C1 segment of cervical spinal cord (tissue), 14 donors: Measurements from ENCODE around the gene ARHGAP25.
A peak's percentile ranks its signal among the peaks of the same experiment; 100 is the strongest.

ENCODE experiments used
- DNase-seq, 14 donors: peaks; one replicate each; lab custom pipeline; 2025; lab: John Stamatoyannopoulos, UW

The ARHGAP25 gene

DNA sequence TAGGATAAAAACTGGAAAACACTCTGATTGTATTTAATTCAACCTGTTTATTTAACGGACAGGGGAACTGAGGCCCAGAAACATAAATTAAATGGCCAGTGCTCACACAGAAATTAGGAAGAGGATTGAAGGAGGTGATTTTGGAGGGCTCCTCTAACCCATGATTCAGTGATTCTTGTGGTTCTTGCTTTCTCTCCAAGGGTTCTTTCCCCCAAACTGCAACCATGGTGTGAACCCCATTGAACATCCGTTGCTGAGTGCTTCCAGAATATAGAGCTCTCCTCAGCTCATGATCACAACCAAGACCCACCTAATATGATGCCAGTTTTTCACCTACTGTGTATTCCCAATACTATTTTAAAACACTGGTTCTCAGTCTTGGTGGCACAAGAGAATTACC is 95.1 kb downstream of the ARHGAP25 start:
- DNase-seq, result no peak

DNA sequence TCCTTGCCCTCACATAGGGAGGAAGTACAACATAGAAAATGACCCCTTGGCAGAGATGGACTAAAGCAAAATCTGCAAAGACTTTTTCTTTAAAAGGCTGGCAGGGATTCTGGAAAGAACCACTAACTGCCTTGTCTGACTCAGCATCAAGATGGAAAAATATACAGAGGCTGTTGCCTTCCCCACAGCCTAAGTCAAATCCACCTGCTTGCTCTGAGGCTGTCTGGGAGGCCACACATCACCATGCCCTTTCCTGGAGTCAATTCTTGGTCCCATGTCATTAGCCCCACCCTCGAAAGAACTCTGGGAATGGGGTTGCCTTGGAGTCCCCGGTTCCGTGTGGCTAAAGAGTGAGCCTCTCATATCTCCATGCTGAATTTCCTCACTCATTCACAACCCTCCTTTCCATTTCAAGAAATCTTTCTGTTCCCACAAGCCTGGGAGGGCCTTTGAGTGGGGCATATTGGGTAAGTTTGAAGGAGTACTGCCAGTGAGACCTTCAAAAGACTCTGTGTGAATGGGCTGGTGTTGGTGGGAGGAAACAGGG is 97.1 kb downstream of the ARHGAP25 start:
- no peak for DNase-seq

DNA sequence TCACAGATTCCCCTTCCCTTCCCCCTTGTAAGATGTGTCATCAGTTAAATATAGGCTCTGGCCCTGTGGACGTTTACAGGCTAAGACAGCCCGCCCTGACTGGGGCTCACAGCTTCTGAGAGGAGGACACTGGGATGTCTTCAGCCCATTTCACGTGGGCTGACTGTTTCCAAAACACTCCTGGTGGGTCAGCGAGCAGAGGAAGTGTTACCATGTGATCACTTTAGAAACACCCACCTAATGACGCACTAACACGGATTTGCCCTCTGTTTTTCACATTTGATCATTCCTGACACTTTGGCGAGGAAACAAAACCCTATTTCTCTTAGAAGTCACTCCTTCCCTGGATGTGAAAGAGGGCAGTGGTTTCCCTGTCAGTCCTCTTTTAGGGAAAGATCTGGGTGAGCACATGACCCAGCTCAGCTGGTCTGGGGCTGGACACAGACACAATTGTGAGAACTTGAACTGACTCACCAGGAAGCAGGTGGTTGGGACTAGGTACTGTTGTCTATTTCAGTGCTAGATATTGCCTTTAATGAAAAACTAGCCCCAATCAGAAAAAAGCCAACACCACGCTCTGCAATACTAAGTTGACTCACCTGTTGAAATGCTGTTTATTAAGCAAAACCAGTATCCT is 97.7 kb downstream of the ARHGAP25 start:
- peak in 11 of 14 donors; percentile 14 to 72 (median 51) for DNase-seq

DNA sequence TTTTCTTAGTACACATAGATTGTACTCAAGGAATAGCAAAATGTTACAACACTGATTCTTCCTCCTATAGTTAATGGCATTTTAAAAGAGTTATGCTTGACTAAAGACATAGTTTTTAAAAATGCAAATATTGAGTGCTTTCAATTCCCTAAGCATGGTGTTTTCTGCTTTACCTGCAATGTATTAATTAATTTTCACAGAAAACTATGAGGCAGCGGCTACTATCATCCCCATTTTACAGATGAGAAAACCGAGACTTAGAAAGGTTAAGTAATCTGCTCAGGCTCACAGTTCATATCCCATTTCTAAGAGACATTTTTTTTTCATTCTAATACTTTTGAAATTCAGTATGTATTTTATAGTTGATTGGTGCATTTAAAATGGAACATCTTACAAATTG is 98.6 kb downstream of the ARHGAP25 start:
- no peak for DNase-seq

DNA sequence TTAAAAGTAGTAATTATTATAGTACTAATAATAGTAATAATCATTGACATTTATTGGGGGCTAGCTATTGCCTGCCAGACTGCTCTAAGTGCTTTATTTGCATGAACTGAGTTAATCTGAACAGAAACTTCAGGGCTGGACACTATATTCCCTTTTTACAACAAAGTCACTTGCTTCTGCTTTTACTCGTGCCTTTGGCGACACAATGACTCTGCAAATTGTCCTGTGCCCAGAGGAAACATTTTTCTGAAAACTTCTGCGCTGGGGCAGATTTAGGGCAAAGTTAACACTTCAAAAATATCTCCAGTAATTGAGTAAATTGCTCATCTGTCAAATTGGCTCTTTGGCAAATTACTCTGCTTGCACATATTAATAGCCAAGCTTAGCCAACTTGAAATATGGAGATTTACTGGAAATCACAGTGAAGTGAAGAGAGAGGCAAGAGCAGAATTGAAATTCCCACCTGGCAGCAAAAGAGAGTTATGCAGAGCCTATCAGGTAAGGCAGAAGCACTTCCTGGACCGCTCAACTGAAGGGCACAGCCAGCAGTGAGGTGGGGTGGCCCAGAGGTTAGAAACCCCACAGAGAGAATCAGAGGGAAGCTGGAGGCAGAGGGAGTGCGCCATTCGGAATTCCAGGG is 100.2 kb downstream of the ARHGAP25 start:
- DNase-seq, result no peak

DNA sequence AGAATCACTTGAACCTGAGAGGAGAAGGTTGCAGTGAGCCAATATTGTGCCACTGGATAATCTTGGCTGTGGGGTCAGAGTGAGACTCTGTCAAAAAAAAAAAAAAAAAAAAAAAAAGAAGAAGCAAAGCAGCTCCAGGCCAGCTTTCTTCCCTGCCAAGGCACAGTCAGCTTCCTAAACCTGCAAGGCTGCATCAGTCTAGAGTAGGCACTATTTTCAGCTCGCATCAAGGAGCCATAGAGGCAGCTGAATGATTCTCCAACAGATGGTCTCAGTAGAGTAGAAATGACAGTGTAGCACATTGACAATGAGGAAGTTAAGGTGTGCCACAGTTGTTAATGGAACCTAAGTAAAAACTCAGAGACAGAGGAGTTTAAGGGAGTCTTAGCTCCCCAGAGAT is 101.0 kb downstream of the ARHGAP25 start:
- no peak for DNase-seq

DNA sequence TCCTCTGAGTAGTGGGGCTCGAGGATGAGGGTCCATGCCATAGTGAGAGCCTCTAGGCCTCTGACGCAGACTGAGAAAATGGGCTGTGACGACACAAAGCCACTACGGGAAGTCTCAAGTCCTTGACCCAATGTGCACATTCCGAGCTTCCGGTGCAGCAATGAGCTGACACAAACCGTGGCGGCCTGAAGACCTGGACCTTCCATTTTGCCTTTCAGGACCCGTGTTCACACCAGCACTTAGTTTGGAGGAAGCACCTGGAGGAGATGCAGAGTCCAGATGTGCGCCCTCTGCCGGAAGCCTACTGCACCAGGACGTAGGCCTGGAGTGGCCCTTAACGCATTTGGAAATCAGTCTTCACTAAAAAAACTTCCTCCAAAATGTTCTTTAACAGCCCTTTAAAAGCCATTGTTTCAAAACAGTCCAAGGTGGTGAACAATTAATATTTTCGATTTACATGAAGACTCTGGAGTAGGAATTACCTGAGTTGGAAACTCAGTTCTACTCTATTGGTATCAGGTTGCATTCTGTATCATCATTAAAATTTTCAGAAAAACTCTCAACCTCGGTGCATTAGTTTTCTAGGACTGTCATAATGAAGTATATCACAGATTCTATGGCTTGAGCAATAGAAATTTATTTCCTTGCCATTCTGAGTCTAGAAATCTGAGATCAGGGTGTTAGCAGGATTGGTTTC is 102.7 kb downstream of the ARHGAP25 start:
- DNase-seq, result peak in 2 of 14 donors; percentile 16

DNA sequence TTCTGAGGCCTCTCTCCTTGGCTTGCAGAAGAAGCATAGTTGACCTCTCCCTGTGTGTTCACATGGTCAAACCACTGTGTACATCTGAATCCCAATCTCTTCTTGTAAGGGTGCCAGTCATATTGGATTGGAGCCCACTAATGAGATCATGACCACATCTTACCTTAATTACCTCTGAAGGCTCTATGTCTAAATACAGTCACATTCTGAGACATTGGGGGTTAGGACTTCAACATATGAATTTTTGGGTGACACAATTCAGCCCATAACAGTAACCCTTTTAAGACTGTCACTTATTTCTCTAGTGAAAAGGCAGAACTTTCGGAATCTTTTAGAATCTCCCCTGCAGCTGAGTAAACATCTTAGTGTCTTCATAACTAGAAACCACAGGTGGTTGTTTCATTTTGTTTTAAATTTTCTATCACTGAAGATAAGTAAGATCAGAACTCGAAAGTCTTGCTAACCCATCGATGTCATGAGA is 103.3 kb downstream of the ARHGAP25 start:
- DNase-seq, result no peak

DNA sequence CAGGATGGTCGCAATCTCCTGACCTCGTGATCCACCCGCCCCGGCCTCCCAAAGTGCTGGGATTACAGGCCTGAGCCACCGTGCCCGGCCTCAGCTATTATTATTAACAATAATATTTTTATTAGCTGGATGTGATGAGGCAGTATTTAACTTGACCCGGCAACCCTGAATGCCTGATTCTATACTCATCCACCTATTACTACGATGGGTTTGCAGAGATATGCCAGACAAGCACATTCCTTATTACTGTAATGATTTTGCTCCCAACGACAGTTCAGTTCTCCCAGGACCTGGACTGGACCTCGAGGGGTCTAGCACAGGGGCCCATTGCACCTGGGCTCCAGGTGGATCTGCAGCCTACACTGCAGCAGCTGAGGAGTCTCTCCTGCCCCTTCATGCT is 104.0 kb downstream of the ARHGAP25 start:
- DNase-seq, result no peak

DNA sequence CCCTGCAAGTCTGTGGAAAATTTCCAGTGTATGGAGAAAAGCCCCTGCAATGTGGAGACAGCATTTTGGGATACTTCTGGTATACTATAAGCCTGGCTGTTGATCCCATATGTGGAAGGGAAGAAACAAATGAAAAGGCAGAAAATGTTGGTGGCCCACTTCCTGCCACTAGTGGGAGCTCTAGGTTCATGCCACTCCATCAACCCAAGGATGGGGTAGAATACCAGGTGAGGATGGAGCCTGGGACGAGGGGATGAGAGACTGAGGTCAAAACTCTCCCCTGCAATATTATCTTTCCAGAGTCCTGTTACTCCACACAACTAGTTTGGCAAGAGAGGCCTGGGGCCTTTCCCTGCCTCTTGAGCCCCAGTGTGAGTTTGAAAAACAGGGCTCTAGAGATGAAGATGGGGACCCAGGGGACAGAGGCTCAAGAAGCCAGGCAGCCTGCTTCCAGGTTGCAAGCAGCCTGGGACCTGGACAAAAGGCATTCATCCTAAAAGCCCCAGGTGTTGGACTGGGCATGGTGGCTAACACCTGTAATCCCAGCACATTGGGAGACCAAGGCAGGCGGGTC is 104.7 kb downstream of the ARHGAP25 start:
- no peak for DNase-seq

DNA sequence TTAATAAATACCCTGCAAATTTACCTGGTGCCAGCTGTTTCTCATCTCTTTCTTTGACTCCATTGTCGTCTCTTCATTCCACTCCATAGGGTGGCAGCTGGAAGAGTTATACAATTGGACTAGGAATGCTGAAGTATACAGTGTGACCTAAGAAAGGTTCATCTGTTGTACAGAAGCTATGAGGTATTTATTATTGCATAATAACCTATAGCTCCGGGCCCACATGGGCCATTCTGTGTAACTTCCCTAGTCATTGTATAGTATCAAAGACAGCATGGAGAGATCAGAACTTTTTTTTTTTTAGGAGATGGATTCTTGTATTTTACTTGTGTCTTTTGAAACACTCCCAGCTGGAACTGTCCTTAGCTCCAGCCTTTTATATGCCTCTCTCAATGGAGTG is 110.4 kb downstream of the ARHGAP25 start:
- DNase-seq, result no peak

DNA sequence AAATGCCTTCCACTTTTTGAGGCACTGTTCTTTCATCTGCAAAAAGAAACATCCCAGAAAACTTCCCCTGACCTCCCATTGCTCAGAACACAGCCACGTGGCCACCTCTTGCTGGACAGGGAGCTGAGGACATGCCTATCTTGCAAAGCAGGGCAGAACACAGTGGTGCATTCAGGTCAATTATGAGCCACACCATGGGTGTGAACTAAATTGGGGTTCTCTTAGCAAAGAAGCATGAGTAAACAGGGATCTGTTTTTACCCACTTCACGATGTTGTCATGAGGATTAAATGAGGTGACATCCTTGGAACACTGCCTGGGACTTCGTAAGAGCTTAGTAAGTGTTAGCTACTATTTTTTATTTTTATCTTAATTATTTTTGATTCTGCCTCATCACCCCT is 111.5 kb downstream of the ARHGAP25 start:
- no peak for DNase-seq

DNA sequence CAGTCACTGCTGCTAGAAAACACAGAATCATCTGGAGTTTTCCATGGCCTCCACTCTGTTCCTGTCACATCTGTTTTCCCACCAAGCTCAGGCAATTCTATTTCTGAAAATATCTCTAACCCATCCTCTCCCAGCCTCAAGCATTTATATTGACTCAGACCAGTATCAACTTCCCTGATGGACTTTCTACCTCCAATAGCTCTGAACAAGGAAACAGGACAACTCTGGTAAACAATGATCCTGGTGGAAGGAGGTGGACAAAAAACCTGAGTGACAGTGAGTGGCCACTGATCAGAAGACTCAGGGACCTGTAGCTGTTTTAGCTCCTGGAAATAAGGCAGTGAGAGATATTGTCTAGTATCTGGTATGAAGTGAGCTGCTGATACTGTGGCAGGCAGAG is 113.1 kb downstream of the ARHGAP25 start:
- DNase-seq, result no peak

DNA sequence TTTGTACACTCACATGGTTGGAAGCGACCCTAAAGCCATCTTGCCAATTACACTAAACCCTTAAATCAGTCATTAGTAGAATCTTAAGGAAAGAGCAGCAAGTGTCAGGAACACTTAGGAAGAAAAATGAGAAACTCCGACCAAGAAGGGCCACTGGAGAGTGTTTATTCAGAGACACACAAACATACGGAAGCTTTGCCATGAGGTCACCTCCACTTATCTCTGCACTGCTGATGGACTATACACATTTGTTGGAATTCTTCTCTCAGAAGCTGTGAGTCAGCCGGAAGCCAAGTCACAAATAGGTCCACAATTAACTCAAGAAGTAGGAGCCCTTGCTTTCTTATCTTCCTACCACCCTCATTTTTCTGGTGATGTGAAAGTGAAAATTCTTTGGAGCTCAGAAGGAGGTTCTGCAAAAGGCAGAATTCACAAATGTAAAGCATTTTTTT is 115.0 kb downstream of the ARHGAP25 start:
- DNase-seq, result no peak

DNA sequence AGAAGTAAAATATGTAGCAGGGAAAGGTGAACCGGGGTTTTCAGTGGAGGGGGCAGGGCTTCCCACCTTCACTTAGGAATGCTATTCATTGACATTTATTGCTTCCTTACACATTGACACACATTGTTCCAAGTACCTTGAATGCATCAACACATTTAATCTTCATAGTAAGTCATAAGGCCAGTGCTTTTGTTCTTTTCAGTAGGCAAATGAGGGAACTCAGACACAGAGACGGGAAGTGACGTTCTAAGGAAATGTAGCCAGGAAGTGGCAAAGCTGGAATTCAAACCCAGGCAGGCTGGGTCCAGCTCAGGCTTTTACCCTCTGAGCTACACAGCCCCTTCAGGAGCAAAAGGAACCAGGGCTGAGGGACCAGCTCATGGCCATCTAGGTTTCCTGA is 115.9 kb downstream of the ARHGAP25 start:
- DNase-seq, result no peak

DNA sequence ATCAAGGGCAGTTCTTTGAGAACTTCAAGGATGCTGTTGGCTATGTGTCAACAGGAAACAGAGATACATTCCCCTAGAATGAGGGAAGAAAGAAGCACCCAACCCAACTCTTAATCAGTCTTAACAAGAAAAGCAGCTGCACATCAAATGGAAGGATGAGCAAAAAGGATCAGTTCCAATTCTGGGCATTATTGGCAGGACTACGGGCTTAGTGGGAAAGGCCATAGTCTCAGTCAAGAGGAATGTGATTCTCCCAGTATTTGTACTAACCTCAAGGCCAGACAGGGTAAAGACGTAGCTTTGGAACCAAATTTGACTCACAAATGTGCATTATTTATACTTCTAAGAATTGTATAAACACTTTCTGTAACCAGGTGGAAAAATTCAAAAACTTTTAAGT is 118.4 kb downstream of the ARHGAP25 start:
- no peak for DNase-seq

DNA sequence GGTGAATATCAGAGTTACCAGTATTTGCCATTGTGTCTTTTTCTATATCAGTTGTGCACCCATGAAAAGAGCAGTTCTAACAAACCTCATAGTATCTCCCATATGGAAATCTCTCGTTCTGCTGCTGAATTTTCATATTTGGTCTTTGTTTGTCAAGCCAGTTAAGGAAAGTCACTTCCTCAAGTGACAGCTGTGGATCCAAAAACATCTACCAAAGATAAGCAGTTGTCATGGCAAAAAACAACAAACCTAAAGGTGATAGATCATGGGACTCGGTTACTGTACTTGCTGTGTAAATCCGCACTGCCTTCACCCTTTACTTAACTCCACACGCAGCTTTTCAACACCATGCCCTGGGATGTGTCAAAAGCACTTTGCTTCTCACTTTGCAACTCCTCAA is 119.3 kb downstream of the ARHGAP25 start:
- DNase-seq, result no peak

DNA sequence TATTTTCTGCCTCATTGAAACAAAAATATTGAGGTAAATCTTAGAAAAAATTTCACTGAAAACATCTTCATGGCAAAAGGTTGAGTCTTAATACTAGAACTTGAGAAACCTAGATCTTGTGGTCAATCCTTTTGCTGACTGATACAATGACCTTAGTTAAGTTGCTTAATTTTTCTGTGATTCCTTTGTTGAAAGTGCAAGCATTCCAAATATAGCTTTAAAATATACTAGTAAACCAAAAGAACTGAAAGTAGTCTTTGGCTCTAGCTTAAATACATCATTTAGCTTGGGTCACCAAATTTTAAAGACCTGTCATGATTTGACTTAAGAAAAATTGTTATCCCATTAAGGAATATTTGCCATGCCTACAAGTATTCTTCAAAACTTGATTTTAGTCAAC is 119.9 kb downstream of the ARHGAP25 start:
- DNase-seq, result no peak

DNA sequence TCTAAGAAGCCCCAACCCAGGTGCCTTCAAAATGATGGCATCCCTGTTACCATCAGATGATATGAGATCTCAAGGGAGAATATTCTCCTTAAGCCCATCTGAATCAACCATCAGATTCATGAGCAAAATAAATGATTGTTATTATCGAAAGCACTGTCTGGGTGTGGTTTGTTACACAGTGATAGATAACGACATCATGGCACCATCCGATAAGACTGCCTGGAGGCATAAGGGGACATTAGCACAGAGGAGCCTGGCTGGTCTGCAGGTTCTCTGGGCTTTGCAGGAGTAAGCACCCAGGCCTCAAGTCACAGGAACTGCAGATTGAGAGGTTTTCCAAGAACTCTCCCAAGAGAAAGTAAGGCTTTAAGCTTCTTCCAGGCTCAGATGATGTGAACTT is 120.9 kb downstream of the ARHGAP25 start:
- no peak for DNase-seq

DNA sequence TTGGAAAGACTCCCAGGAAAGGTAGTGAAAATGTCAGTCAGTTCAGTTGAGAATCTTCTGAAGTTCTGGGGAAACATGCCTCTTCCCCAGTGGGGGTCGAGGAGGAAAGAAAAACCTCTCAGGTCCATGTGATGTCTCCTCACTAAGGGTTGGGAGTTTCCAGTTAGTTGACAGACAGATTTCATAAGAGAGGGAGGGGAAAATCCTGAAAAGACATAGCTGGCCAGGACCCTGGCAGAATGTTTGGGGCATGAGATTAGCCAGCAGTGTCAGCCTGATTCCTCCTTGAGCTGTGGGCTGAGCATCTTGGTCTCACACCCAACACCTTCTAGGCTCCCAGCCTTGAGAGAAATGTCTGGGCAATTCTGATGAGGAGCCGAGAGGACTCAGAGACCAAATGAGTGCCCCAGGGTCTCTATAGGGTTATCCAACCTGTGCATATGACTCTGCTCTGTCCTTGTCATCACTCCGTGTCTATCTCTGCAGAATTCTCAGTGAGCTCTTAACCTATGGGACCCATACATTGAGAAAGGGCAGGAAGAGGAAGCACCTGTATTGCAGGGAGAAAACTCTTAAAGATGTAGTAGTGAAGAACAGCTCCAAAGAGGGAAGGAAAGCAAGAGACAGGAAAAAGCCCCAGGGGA is 122.7 kb downstream of the ARHGAP25 start:
- DNase-seq, result no peak

DNA sequence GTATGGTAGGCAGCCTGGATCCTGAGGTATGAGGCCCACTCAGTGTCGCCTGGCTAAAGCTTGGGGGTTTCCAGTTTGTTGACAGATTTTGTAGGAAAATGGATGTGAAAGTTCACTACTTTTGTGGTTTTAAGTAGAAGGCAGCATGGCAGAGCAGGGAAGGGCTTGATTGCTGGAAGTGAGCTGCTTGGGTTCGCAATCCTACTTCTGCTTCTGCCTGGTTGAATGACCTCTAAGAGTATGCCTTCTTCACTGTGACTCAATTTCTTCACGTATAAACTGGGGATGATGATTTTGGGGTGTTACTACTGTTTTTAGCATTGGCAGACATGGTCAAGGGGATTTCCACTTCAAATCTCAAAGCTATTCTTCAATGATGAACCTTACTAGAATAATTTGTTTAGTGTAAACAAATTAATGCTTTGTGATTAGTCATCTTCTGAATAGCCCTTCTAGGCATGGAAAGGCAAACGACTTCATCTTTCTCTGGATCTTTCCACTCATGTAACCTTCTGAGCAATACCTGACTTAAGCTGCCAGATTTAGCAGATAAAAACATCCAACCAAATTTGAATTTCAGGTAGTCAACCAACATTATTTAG is 123.3 kb downstream of the ARHGAP25 start:
- peak in 1 of 14 donors; percentile 4 for DNase-seq
